Lower leg skin (tissue), 3 donors: Measurements from ENCODE around the gene RPN2.

Experiments used
- POLR2A ChIP-seq, 2 donors: fragments of 450-650 bp; IDR thresholded peaks; one replicate each; pipeline ENCODE4 v1.6.1; 2016 to 2017; ENCODE audit warnings: antibody characterized with exemption in 2 of 2, mild to moderate bottlenecking in 1 of 2, moderate library complexity in 1 of 2
- TF ChIP-seq, protein P1 (sequence below), 3 donors: fragments of 450-650 bp; IDR thresholded peaks; one replicate each; pipeline ENCODE4 v1.5.1; 2016; ENCODE audit warnings: antibody characterized with exemption in 3 of 3, mild to moderate bottlenecking in 3 of 3, moderate library complexity in 2 of 3

DNA sequence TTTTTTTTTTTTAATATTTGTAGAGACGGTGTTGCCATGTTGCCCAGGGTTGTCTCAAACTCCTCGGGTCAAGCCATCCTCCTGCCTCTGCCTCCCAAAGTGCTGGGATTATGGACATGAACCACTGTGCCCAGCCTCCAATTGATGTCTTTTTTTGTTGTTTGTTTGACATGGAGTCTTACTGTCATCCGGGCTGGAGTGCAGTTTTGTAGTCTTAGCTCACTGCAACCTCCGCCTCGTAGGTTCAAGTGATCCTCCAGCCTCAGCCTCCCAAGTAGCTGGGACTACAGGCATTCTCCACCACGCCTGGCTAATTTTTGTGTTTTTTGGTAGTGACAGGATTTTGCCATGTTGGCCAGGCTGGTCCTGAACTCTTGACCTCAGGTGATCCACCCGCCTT, 9.7 kb downstream of the RPN2 start:
- TF ChIP-seq POLR2A (IDR thresholded peaks at IDR 0.05): no peak
- TF ChIP-seq, protein P1, sequence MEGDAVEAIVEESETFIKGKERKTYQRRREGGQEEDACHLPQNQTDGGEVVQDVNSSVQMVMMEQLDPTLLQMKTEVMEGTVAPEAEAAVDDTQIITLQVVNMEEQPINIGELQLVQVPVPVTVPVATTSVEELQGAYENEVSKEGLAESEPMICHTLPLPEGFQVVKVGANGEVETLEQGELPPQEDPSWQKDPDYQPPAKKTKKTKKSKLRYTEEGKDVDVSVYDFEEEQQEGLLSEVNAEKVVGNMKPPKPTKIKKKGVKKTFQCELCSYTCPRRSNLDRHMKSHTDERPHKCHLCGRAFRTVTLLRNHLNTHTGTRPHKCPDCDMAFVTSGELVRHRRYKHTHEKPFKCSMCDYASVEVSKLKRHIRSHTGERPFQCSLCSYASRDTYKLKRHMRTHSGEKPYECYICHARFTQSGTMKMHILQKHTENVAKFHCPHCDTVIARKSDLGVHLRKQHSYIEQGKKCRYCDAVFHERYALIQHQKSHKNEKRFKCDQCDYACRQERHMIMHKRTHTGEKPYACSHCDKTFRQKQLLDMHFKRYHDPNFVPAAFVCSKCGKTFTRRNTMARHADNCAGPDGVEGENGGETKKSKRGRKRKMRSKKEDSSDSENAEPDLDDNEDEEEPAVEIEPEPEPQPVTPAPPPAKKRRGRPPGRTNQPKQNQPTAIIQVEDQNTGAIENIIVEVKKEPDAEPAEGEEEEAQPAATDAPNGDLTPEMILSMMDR (IDR thresholded peaks at IDR 0.05): no peak
